ENCODE data around the gene RGS7.

DNA sequence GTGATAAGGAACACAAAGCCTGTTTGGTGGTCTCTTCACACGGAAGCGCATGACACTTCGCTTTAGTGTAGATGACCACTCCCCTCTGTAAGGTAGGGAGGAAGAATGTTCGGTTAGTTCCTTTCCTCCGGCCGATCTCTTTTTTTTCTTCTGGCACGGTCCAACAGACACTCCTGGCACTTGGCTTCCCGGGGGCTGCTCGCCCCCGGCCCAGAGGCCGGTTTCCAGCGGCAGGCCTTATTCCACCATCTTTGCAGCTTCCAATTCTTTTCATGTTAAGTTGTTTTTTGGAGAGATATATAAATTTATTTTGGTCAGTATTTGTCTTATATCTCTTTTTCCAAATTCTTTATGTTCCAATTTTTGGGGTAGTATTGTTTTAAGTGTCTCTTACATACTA is 593.2 kb downstream of the RGS7 start:
- TF ChIP-seq CBX2 (IDR thresholded peaks at IDR 0.05; ENCODE audit: borderline replicate concordance, low read depth) (no peak), CTCF (IDR thresholded peaks at IDR 0.05) (no peak), ZC3H11A (IDR thresholded peaks at IDR 0.05) (no peak), ZSCAN20 (CRISPR knock-in tag; IDR thresholded peaks at IDR 0.05) (no peak), ESRRA (IDR thresholded peaks at IDR 0.05; ENCODE audit: borderline replicate concordance, low read length) (no peak), MAX (IDR thresholded peaks at IDR 0.05) (no peak)
- TF ChIP-seq, protein P1, sequence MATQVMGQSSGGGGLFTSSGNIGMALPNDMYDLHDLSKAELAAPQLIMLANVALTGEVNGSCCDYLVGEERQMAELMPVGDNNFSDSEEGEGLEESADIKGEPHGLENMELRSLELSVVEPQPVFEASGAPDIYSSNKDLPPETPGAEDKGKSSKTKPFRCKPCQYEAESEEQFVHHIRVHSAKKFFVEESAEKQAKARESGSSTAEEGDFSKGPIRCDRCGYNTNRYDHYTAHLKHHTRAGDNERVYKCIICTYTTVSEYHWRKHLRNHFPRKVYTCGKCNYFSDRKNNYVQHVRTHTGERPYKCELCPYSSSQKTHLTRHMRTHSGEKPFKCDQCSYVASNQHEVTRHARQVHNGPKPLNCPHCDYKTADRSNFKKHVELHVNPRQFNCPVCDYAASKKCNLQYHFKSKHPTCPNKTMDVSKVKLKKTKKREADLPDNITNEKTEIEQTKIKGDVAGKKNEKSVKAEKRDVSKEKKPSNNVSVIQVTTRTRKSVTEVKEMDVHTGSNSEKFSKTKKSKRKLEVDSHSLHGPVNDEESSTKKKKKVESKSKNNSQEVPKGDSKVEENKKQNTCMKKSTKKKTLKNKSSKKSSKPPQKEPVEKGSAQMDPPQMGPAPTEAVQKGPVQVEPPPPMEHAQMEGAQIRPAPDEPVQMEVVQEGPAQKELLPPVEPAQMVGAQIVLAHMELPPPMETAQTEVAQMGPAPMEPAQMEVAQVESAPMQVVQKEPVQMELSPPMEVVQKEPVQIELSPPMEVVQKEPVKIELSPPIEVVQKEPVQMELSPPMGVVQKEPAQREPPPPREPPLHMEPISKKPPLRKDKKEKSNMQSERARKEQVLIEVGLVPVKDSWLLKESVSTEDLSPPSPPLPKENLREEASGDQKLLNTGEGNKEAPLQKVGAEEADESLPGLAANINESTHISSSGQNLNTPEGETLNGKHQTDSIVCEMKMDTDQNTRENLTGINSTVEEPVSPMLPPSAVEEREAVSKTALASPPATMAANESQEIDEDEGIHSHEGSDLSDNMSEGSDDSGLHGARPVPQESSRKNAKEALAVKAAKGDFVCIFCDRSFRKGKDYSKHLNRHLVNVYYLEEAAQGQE (IDR thresholded peaks at IDR 0.05): no peak
